SK-N-SH (cell line): Measurements from ENCODE around the gene CCDC15. TPM values are rescaled to one million over a fixed set of nuclear protein-coding genes. Genes with fewer than 3 reads are reported as not detected.

ENCODE experiments used
- CTCF ChIA-PET: fragments of 300-600, 350-600 bp; formaldehyde crosslinking; extraction: SDS; loops from one replicate; lab custom pipeline; 2021; lab: Yijun Ruan, JAX
- POLR2A ChIA-PET: fragments of 350-600 bp; sonication (Branson Sonifier 250); formaldehyde crosslinking; extraction: SDS; loops from one replicate; lab custom pipeline; 2020; ENCODE audit warnings: antibody characterized with exemption, inconsistent platforms; lab: Yijun Ruan, JAX
- DNase-seq: peaks from one replicate; pipeline ENCODE4 v3.0.0; 2012
- H2AFZ ChIP-seq: fragments of 200-600 bp; sonication (generic); 2 replicates; pipeline ENCODE4 v1.8.1; 2016; ENCODE audit warnings: antibody characterized with exemption, mild to moderate bottlenecking, low read depth
- H3F3A ChIP-seq: fragments of 200-600 bp; sonication (generic); replicated peaks from 2 replicates; pipeline ENCODE3; 2016; ENCODE audit warnings: antibody characterized with exemption, mild to moderate bottlenecking; ENCODE audit not compliant: insufficient read depth
- H3K27ac ChIP-seq, 2 experiments: fragments of 200-500 bp in 1 of 2; fragments of 200-600 bp in 1 of 2; sonication (Bioruptor generic) in 1 of 2; sonication (generic), shearing (Covaris generic) in 1 of 2; 2 replicates each; pipeline versions ENCODE4 v1.5.1 to v1.6.1; 2014 to 2016; ENCODE audit warnings: low read depth in 2 of 2, inconsistent platforms in 1 of 2, low read length in 1 of 2, mild to moderate bottlenecking in 1 of 2, mixed read lengths in 1 of 2
- H3K27me3 ChIP-seq: fragments of 200-600 bp; sonication (generic), shearing (Covaris generic); 2 replicates; pipeline ENCODE4 v1.6.1; 2016; ENCODE audit warnings: mixed run types; ENCODE audit not compliant: insufficient read depth
- H3K36me3 ChIP-seq, 2 experiments: fragments of 200-500 bp in 1 of 2; fragments of 200-600 bp in 1 of 2; sonication (Bioruptor generic) in 1 of 2; sonication (generic) in 1 of 2; replicated peaks in 1 of 2; 2 replicates each; pipeline versions ENCODE3 to v1.5.1; 2014 to 2016; ENCODE audit warnings: low read length in 1 of 2, mild to moderate bottlenecking in 1 of 2; ENCODE audit not compliant: insufficient read depth in 2 of 2, control insufficient read depth in 1 of 2
- H3K4me1 ChIP-seq, 2 experiments: fragments of 200-500 bp in 1 of 2; fragments of 200-600 bp in 1 of 2; sonication (Bioruptor generic) in 1 of 2; sonication (generic), shearing (Covaris generic) in 1 of 2; 2 replicates each; pipeline versions ENCODE4 v1.5.1 to v1.6.1; 2014 to 2016; ENCODE audit warnings: low read depth in 1 of 2, low read length in 1 of 2, mixed run types in 1 of 2; ENCODE audit not compliant: insufficient read depth in 2 of 2, control insufficient read depth in 1 of 2
- H3K4me2 ChIP-seq: fragments of 200-600 bp; sonication (generic), shearing (Covaris generic); 2 replicates; pipeline ENCODE4 v1.6.1; 2017; ENCODE audit warnings: mixed run types
- H3K4me3 ChIP-seq, 2 experiments: fragments of 200-500 bp in 1 of 2; fragments of 200-600 bp in 1 of 2; sonication (Bioruptor generic) in 1 of 2; sonication (generic), shearing (Covaris generic) in 1 of 2; 2 replicates each; pipeline versions ENCODE4 v1.5.1 to v1.8.1; 2014 to 2016; ENCODE audit warnings: low read depth in 2 of 2, inconsistent platforms in 1 of 2, low read length in 1 of 2, mild to moderate bottlenecking in 1 of 2, mixed read lengths in 1 of 2, moderate library complexity in 1 of 2
- H3K79me2 ChIP-seq: fragments of 200-600 bp; sonication (generic); 2 replicates; pipeline ENCODE4 v1.8.1; 2017; ENCODE audit warnings: mild to moderate bottlenecking; ENCODE audit not compliant: insufficient read depth
- H3K9ac ChIP-seq: fragments of 200-600 bp; sonication (generic); 2 replicates; pipeline ENCODE4 v1.6.1; 2017; ENCODE audit warnings: mixed run types
- H3K9me2 ChIP-seq: fragments of 200-600 bp; sonication (generic); 2 replicates; pipeline ENCODE4 v1.6.1; 2017; ENCODE audit warnings: mixed run types
- H3K9me3 ChIP-seq: fragments of 200-600 bp; sonication (generic); 2 replicates; pipeline ENCODE4 v1.6.1; 2017; ENCODE audit warnings: mixed run types, mild to moderate bottlenecking, moderate library complexity
- H4K20me1 ChIP-seq: fragments of 200-600 bp; sonication (generic); 2 replicates; pipeline ENCODE4 v1.6.1; 2017; ENCODE audit warnings: mild to moderate bottlenecking, mixed run types; ENCODE audit not compliant: insufficient read depth
- CTCF ChIP-seq: fragments of 200-600 bp; sonication (generic); IDR thresholded peaks from 2 replicates; pipeline ENCODE4 v1.6.1; 2017; ENCODE audit warnings: antibody characterized with exemption, mild to moderate bottlenecking, moderate library complexity
- GATA2 ChIP-seq: sonication (generic); formaldehyde crosslinking; IDR thresholded peaks from 2 replicates; pipeline ENCODE4 v1.5.0; 2020; ENCODE audit warnings: mild to moderate bottlenecking, missing genetic modification reagents
- MAX ChIP-seq: IDR thresholded peaks from 2 replicates; pipeline ENCODE4 v1.4.0; 2012; ENCODE audit warnings: low read depth
- MXI1 ChIP-seq: IDR thresholded peaks from 2 replicates; pipeline ENCODE4 v1.6.1; 2012; ENCODE audit warnings: mild to moderate bottlenecking, low read depth, low read length, improper control_type of control experiment
- NRF1 ChIP-seq: IDR thresholded peaks from 2 replicates; pipeline ENCODE4 v1.6.1; 2012; ENCODE audit warnings: low read depth, mild to moderate bottlenecking, low read length
- PBX3 ChIP-seq: IDR thresholded peaks from 2 replicates; pipeline ENCODE4; 2012
- POLR2AphosphoS5 ChIP-seq: IDR thresholded peaks from 2 replicates; pipeline ENCODE4 v1.6.1; 2012; ENCODE audit warnings: low read depth, low read length
- RCOR1 ChIP-seq: fragments of 150-350 bp; IDR thresholded peaks from 2 replicates; pipeline ENCODE4 v1.6.1; 2017; ENCODE audit warnings: antibody characterized with exemption, low read length
- RFX5 ChIP-seq: IDR thresholded peaks from 2 replicates; pipeline ENCODE4 v1.6.1; 2012; ENCODE audit warnings: mild to moderate bottlenecking, improper control_type of control experiment, low read length
- RXRA ChIP-seq: IDR thresholded peaks from 2 replicates; pipeline ENCODE4 v1.4.0; 2012; ENCODE audit warnings: low read depth, mild to moderate bottlenecking, borderline replicate concordance
- SMC3 ChIP-seq: IDR thresholded peaks from 2 replicates; pipeline ENCODE4 v1.6.1; 2012; ENCODE audit warnings: low read depth, low read length, improper control_type of control experiment
- TAF1 ChIP-seq: IDR thresholded peaks from 2 replicates; pipeline ENCODE4 v1.6.1; 2012; ENCODE audit warnings: low read depth, mild to moderate bottlenecking, low read length, moderate library complexity, borderline replicate concordance
- USF1 ChIP-seq: IDR thresholded peaks from 2 replicates; pipeline ENCODE4 v1.4.0; 2012; ENCODE audit warnings: low read depth, borderline replicate concordance
- YY1 ChIP-seq: IDR thresholded peaks from 2 replicates; pipeline ENCODE4 v1.4.0; 2012; ENCODE audit warnings: low read depth, mild to moderate bottlenecking
- whole genome bisulfite sequencing: methylation state at CpG from one replicate; pipeline ENCODE4 v1.1.6; 2017; ENCODE audit warnings: low lambda C conversion rate; 5-methylcytosine and 5-hydroxymethylcytosine counted together
- polyA plus RNA-seq, 3 experiments: library from polyadenylated mRNA; depleted of rRNA; stranded (reverse); fragments of >200 nt; gene quantifications; 2 replicates each; pipeline ENCODE4 v1.2.3, GENCODE V29; 2012

The CCDC15 gene
- polyA plus RNA-seq, 1 of the 3 experiments (the other 2 are of a cell fraction): 0.69 TPM

- Histone ChIP-seq H3K27me3 (no peaks in the 10 kb centered on the region), H3K27ac (no peak overlapping the region), H3K4me3 (no peak overlapping the region), H3K9me2 (no peaks in the 10 kb centered on the region), H3F3A (no peaks in the 10 kb centered on the region), H2AFZ (no peak overlapping the region), H3K4me2 (no peak overlapping the region), H3K9ac (no peak overlapping the region), H3K36me3 (no peaks in the 10 kb centered on the region), H3K79me2 (no peaks in the 10 kb centered on the region), H3K9me3 (no peaks in the 10 kb centered on the region), H3K4me1 (no peaks in the 10 kb centered on the region), H4K20me1 (no peaks in the 10 kb centered on the region)
- TF ChIP-seq NRF1 (no peak), SMC3 (no peak), RXRA (no peak), USF1 (no peak), POLR2AphosphoS5 (no peak), MXI1 (no peak), TAF1 (no peak)
- ChIA-PET POLR2A (no interaction called here), CTCF (interaction anchor here (1.3 to 1.5 kb wide), 2 partner anchors 39 to 377 kb away, joined by 3 read pairs; no protein-coding TSS in a partner anchor)
- no peak for DNase-seq
Measured at GRCh38 chr11:125052047-125052446, 98.0 kb downstream of the CCDC15 start.

GRCh38 chr11:125053167-125053566, 99.2 kb downstream of the CCDC15 start:
- Histone ChIP-seq H3K9me2 (no peaks in the 10 kb centered on the region), H4K20me1 (no peaks in the 10 kb centered on the region), H3K79me2 (no peaks in the 10 kb centered on the region), H3K4me2 (no peak overlapping the region), H3F3A (no peaks in the 10 kb centered on the region), H3K4me3 (no peak overlapping the region), H3K36me3 (no peaks in the 10 kb centered on the region), H3K27me3 (no peaks in the 10 kb centered on the region), H2AFZ (no peak overlapping the region), H3K9ac (no peak overlapping the region), H3K27ac (no peak overlapping the region), H3K4me1 (no peaks in the 10 kb centered on the region), H3K9me3 (no peaks in the 10 kb centered on the region)
- DNase-seq: no peak
- no CpG with 5 or more reads among the region's 1 CpG for WGBS
- ChIA-PET CTCF (interaction anchor here (1.3 to 1.5 kb wide), 2 partner anchors 38 to 376 kb away, joined by 3 read pairs; no protein-coding TSS in a partner anchor), POLR2A (no interaction called here)
- TF ChIP-seq MAX: no peak
- TF ChIP-seq PBX3: no peak
- no peak for TF ChIP-seq TAF1
- TF ChIP-seq SMC3: no peak
- no peak for TF ChIP-seq RFX5
- TF ChIP-seq RXRA: no peak
- no peak for TF ChIP-seq RCOR1
- TF ChIP-seq YY1: no peak
- no peak for TF ChIP-seq GATA2
- TF ChIP-seq CTCF: no peak
